NCI-H524 (cell line): ENCODE measurements around the gene TANC1.

Source experiments
- DNase-seq, 2 experiments: peaks; one replicate each; lab custom pipeline; 2025; lab: John Stamatoyannopoulos, UW

TANC1 gene

GRCh38 chr2:159266554-159266953 lies 298.1 kb downstream of the TANC1 start:
- DNase-seq = no peak

GRCh38 chr2:159267921-159268320 lies 299.5 kb downstream of the TANC1 start:
- DNase-seq = no peak

GRCh38 chr2:159270744-159271379 lies 302.4 kb downstream of the TANC1 start:
- DNase-seq = no peak

GRCh38 chr2:159272156-159272555 lies 303.7 kb downstream of the TANC1 start:
- DNase-seq = no peak

DNA sequence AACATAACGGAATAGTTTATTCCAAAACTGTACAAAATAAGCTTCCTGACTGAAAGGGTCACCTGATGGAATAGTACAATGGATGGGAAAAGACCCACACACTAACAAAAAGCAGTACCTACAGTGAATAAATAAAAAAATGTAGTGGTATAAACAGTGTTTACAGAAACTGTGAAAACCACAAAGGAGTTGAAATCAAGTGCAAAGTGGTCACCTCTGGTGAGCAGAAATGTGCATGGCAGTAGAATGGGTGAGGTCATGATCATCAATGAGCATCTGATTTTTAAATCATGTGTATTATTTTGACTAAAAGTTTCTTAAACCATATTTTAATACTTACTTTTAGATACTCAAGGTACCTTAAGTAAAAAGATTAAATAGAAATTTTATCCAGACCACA lies 306.7 kb downstream of the TANC1 start:
- DNase-seq = no peak

DNA sequence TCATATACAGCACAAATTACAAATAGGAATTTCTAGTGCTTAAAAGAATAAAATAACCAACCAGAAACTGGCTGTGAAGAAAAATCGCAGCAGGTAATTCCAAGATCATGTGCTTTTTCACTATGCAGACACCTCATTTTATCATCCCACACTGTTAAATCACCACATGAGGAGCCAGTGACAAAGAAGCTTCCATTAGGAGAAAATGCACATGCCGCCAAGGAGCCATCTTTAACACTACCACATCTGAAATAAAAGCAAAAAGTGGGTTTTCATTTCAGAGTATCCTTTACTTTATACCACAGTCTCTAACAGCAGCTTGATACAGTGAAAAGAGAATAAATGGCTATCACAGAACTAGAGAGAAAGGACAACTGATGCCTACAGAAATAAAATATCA lies 311.3 kb downstream of the TANC1 start:
- no peak for DNase-seq

- peak; percentile 63 to 84 for DNase-seq
Measured at GRCh38 chr2:159281002-159281401, 312.6 kb downstream of the TANC1 start.
